B cell (primary cell): ENCODE results near the gene OR8I2. TPM values are rescaled to one million over a fixed set of nuclear protein-coding genes. Genes with fewer than 3 reads are reported as not detected.
"Not testable (repeated sequence)": the region's sequence is repeated elsewhere in the genome, so short reads cannot be mapped to it uniquely, and the experiment has no call there.

Experiments
- ATAC-seq: fragments of 200-7000 bp; cut with Tn5 transposase; one replicate; pipeline ENCODE4 v1.10.0; 2021; ENCODE audit warnings: low read depth, mild to moderate bottlenecking, moderate number of reproducible peaks, moderate library complexity
- CTCF ChIA-PET: fragments of 350-600 bp; sonication (Branson Sonifier 250); formaldehyde crosslinking; loops from one replicate; lab custom pipeline; 2021; ENCODE audit warnings: antibody characterized with exemption, inconsistent platforms; lab: Charles Lee
- POLR2A ChIA-PET: fragments of 350-600 bp; sonication (Branson Sonifier 250); formaldehyde crosslinking; loops from one replicate; lab custom pipeline; 2021; ENCODE audit warnings: antibody characterized with exemption; lab: Charles Lee
- DNase-seq: peaks from one replicate; pipeline ENCODE4 v3.0.0; 2013
- H2AFZ ChIP-seq: 2 replicates; pipeline ENCODE4 v1.6.1; 2012; ENCODE audit warnings: mild to moderate bottlenecking, low read depth, low read length; ENCODE audit not compliant: insufficient read depth, poor library complexity, severe bottlenecking
- H3K27ac ChIP-seq, 2 donors: 1 replicate in 1 of 2; 2 replicates in 1 of 2; pipeline ENCODE4 v1.5.1; 2012 to 2013; ENCODE audit warnings: low read length in 2 of 2, mild to moderate bottlenecking in 2 of 2, moderate library complexity in 1 of 2
- H3K27me3 ChIP-seq, 4 experiments: fragments of 200-600 bp in 1 of 4; sonication (generic) in 1 of 4; replicated peaks in 1 of 4; 1 replicate in 2 of 4; 2 replicates in 2 of 4; pipeline versions ENCODE4 v1.6.1 to v1.7.0; 2013 to 2016; ENCODE audit warnings: low read length in 3 of 4, mild to moderate bottlenecking in 2 of 4, mixed read lengths in 1 of 4, moderate library complexity in 1 of 4; ENCODE audit not compliant: insufficient read depth in 4 of 4, control insufficient read depth in 3 of 4; ENCODE audit errors: control extremely low read depth in 1 of 4
- H3K36me3 ChIP-seq, 2 experiments: replicated peaks in 1 of 2; 1 replicate in 1 of 2; 2 replicates in 1 of 2; pipeline versions ENCODE4 v1.6.1 to v1.7.1; 2013; ENCODE audit warnings: low read length in 1 of 2; ENCODE audit not compliant: insufficient read depth in 2 of 2, control insufficient read depth in 1 of 2; ENCODE audit errors: control extremely low read depth in 1 of 2, extremely low read depth in 1 of 2
- H3K4me1 ChIP-seq, 2 donors: fragments of 200-600 bp in 1 of 2; sonication (generic) in 1 of 2; 1 replicate in 1 of 2; 2 replicates in 1 of 2; pipeline versions ENCODE4 v1.5.1 to v1.6.1; 2013 to 2017; ENCODE audit warnings: low read length in 2 of 2; ENCODE audit not compliant: control insufficient read depth in 2 of 2, insufficient read depth in 2 of 2
- H3K4me2 ChIP-seq: replicated peaks from 2 replicates; pipeline ENCODE3; 2012; ENCODE audit warnings: mild to moderate bottlenecking, low read depth, low read length; ENCODE audit not compliant: poor library complexity, severe bottlenecking
- H3K4me3 ChIP-seq, 5 experiments: fragments of 200-600 bp in 1 of 5; sonication (generic) in 1 of 5; 1 replicate in 3 of 5; 2 replicates in 2 of 5; pipeline versions ENCODE4 v1.5.1 to v1.7.0; 2011 to 2016; ENCODE audit warnings: low read length in 4 of 5, mild to moderate bottlenecking in 4 of 5, low read depth in 2 of 5, control low read depth in 1 of 5, moderate library complexity in 1 of 5; ENCODE audit not compliant: insufficient read depth in 1 of 5; ENCODE audit errors: control extremely low read depth in 1 of 5, extremely low read depth in 1 of 5
- H3K79me2 ChIP-seq: fragments of 200-600 bp; sonication (generic); one replicate; pipeline ENCODE4 v1.6.0; 2016; ENCODE audit warnings: low read length; ENCODE audit not compliant: control insufficient read depth, insufficient read depth
- H3K9ac ChIP-seq: fragments of 200-600 bp; sonication (generic); 2 replicates; pipeline ENCODE4 v1.6.1; 2017; ENCODE audit warnings: mild to moderate bottlenecking, low read length, moderate library complexity
- H3K9me3 ChIP-seq, 3 donors: one replicate each; pipeline versions ENCODE4 v1.6.1 to v1.7.1; 2013; ENCODE audit warnings: low read length in 2 of 3; ENCODE audit not compliant: control insufficient read depth in 2 of 3, insufficient read depth in 1 of 3; ENCODE audit errors: control extremely low read depth in 1 of 3
- H4K20me1 ChIP-seq: 2 replicates; pipeline ENCODE4 v1.6.0; 2012; ENCODE audit warnings: mild to moderate bottlenecking, low read length; ENCODE audit not compliant: insufficient read depth, control insufficient read depth, poor library complexity, severe bottlenecking
- H3K27ac Mint-ChIP-seq: one replicate; pipeline ENCODE4 v1.8.0; 2021; ENCODE audit warnings: mixed read lengths
- H3K27me3 Mint-ChIP-seq: one replicate; pipeline ENCODE4 v1.8.0; 2021; ENCODE audit warnings: mixed read lengths
- H3K4me1 Mint-ChIP-seq: one replicate; pipeline ENCODE4 v1.8.0; 2021; ENCODE audit warnings: mixed read lengths
- H3K4me3 Mint-ChIP-seq: one replicate; pipeline ENCODE4 v1.8.0; 2021; ENCODE audit warnings: mixed read lengths
- H3K9me3 Mint-ChIP-seq: one replicate; pipeline ENCODE4 v1.8.0; 2022; ENCODE audit warnings: mixed read lengths; ENCODE audit not compliant: insufficient read depth
- WGBS: methylation state at CpG from one replicate; pipeline ENCODE4 v1.1.5; 2013; ENCODE audit warnings: missing lambda C conversion rate; ENCODE audit not compliant: insufficient coverage; 5-methylcytosine and 5-hydroxymethylcytosine counted together
- intact Hi-C: fragments of 100-400 bp; cut with micrococcal nuclease; formaldehyde crosslinking; loops from one replicate; pipeline ENCODE4 v1.10.0; 2022
- polyA plus RNA-seq: library from polyadenylated mRNA; depleted of rRNA; stranded (reverse); fragments of >200 nt; gene quantifications from 2 replicates; pipeline ENCODE4 v1.2.3, GENCODE V29; 2012
- total RNA-seq, 2 donors: library from RNA; stranded (reverse); fragments of 120-200 nt in 1 of 2; gene quantifications; 1 replicate in 1 of 2; 2 replicates in 1 of 2; pipeline versions ENCODE4 v1.2.3 to v1.2.4, GENCODE V29; 2013 to 2022

Gene OR8I2
- total and polyA plus RNA-seq, 2 donors (not counting 1 experiment from before 2014, with no cell fraction given) = not detected

- H3K9me3 ChIP-seq, CTCF ChIA-PET, H3K4me1 Mint-ChIP-seq, DNase-seq, POLR2A ChIA-PET, H3K9me3 Mint-ChIP-seq, H3K79me2 ChIP-seq, H3K9ac ChIP-seq, H2AFZ ChIP-seq, H3K27me3 ChIP-seq, H3K27ac ChIP-seq, H4K20me1 ChIP-seq, H3K27ac Mint-ChIP-seq, intact Hi-C loops, H3K4me3 ChIP-seq, H3K36me3 ChIP-seq, H3K4me1 ChIP-seq, H3K27me3 Mint-ChIP-seq, H3K4me3 Mint-ChIP-seq, H3K4me2 ChIP-seq, ATAC-seq: not testable (repeated sequence)
- WGBS = no CpG with 5 or more reads among the region's 7 CpGs
Measured at GRCh38 chr11:56057661-56058237, 35.4 kb upstream of the OR8I2 start.

DNA sequence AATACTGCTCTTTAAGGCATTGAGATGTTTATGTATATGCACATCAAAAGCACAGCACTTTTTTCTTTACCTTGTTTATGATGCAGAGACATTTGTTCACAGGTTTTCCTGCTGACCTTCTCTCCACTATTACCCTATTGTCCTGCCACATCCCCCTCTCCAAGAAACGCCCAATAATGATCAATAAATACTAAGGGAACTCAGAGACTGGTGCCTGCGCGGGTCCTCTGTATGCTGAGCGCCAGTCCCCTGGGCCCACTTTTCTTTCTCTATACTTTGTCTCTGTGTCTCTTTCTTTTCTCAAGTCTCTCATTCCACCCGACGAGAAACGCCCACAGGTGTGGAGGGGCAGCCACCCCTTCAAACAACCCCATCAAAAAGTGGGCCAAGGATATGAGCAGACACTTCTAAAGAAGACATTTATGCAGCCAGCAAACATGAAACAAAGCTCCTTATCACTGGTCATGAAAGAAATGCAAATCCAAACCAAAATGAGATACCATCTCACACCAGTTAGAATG is 34.8 kb upstream of the OR8I2 start:
- H3K9me3 Mint-ChIP-seq, DNase-seq, H3K4me2 ChIP-seq, H3K4me3 Mint-ChIP-seq, POLR2A ChIA-PET, H3K9me3 ChIP-seq, H3K27ac ChIP-seq, CTCF ChIA-PET, intact Hi-C loops, H3K4me1 Mint-ChIP-seq, ATAC-seq, H3K79me2 ChIP-seq, H3K27me3 ChIP-seq, H3K27ac Mint-ChIP-seq, H3K36me3 ChIP-seq, H2AFZ ChIP-seq, H3K27me3 Mint-ChIP-seq, H3K9ac ChIP-seq, H4K20me1 ChIP-seq, H3K4me3 ChIP-seq, H3K4me1 ChIP-seq: not testable (repeated sequence)
- 84% methylated on average over 7 of the region's 7 CpGs for WGBS
